ENCODE results near the gene PNPLA2.

The PNPLA2 gene

DNA sequence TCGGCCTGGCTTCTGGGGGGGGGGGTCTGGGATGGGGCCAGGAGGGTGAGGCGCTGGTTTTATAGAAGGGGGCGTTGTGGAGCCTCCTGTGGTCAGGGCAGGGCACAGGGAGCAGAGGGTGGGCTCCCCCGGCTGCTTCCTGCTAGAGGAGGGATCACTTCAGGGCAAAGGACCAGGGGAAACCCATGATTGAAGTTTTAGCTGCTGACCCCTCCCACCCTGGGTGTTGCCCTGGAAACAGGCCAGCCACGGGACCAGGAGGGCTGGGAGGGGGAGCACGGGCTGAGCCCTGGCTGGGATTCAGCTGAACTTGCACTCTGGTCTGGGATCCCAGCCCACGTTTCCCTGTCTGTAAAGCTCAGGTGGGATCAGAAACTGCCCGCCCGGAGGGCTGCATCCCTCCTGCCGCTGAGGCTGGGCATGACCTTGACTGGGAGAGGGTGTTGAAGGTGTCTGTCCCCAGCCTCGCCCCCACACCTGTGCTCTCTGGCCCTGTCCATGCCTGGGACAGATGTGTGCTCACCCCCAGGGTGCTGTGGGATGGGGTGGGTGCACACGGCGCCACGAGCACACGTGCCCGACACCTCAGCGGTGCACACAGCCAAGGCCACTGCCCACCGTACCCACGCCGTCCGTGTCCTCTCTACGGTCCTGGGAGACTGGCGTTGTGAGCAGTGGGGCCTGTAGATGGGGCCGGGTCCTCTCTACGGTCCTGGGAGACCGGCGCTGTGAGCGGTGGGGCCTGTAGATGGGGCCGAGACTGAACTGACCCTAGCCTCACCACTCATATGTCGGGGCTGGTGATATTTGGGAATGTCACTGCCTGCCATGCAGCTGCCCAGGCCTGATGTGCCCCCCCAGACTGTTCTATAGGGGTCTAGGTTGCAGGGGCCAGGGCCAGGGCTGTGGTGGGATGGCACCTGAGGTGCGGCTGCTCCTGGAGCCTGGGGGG lies 26.3 kb downstream of the PNPLA2 start:
- TF ChIP-seq POLR2AphosphoS5 (IDR thresholded peaks at IDR 0.05; ENCODE audit: low read depth, low read length) (no peak), TAF1 (IDR thresholded peaks at IDR 0.05; ENCODE audit: borderline replicate concordance, insufficient read depth, low read length) (no peak), SIN3A (IDR thresholded peaks at IDR 0.05; ENCODE audit: borderline replicate concordance, insufficient read depth, low read length) (no peak), FOXP2 (optimal IDR thresholded peaks at IDR 0.05; ENCODE audit: borderline replicate concordance, extremely low read depth, extremely low read length, insufficient read depth) (no peak), REST (IDR thresholded peaks at IDR 0.05; ENCODE audit: insufficient read depth in 1 of 2, low read depth in 2 of 2, low read length in 2 of 2) (no peak)

- TF ChIP-seq FOXP2 (optimal IDR thresholded peaks at IDR 0.05; ENCODE audit: borderline replicate concordance, extremely low read depth, extremely low read length, insufficient read depth) (no peak), SIN3A (IDR thresholded peaks at IDR 0.05; ENCODE audit: borderline replicate concordance, insufficient read depth, low read length) (no peak), REST (IDR thresholded peaks at IDR 0.05; ENCODE audit: insufficient read depth in 1 of 2, low read depth in 2 of 2, low read length in 2 of 2) (no peak), TAF1 (IDR thresholded peaks at IDR 0.05; ENCODE audit: borderline replicate concordance, insufficient read depth, low read length) (no peak), POLR2AphosphoS5 (IDR thresholded peaks at IDR 0.05; ENCODE audit: low read depth, low read length) (no peak)
Measured at GRCh38 chr11:845872-846495, 27.3 kb downstream of the PNPLA2 start.

DNA sequence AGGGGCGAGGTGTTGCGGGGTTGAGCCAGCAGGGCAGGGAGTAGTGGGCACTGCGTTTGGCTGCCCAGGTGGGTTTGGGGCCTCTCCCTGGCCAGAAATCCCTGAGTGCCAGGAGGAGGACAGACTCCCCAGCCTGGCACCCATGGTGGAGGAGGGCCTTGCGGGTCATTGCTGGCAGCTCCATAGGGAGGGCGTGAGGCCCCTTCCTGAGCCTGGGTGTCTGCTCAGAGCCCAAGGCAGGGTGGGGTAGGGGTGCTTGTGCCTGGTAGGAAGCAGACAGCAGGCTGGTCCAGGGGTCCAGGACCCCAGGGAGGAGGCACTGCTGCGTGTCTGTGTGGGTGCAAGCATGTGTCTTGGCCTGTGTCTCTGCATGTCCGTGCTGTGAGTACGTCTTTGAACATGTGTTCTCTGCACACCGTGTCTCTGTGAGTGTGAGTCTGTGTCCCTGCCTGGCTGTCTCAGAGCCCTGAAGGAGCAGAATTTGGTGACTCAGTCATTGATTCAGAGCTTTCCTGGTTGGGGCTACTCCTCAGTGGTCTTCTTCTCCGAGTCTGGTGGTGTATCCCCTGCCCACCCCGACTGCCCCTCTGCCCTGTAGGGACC lies 27.9 kb downstream of the PNPLA2 start:
- TF ChIP-seq SIN3A (IDR thresholded peaks at IDR 0.05; ENCODE audit: borderline replicate concordance, insufficient read depth, low read length), result no peak
- TF ChIP-seq TAF1 (IDR thresholded peaks at IDR 0.05; ENCODE audit: borderline replicate concordance, insufficient read depth, low read length), result no peak
- no peak for TF ChIP-seq REST (IDR thresholded peaks at IDR 0.05; ENCODE audit: insufficient read depth in 1 of 2, low read depth in 2 of 2, low read length in 2 of 2)
- no peak for TF ChIP-seq POLR2AphosphoS5 (IDR thresholded peaks at IDR 0.05; ENCODE audit: low read depth, low read length)
- no peak for TF ChIP-seq FOXP2 (optimal IDR thresholded peaks at IDR 0.05; ENCODE audit: borderline replicate concordance, extremely low read depth, extremely low read length, insufficient read depth)

GRCh38 chr11:847876-848275 lies 29.2 kb downstream of the PNPLA2 start:
- TF ChIP-seq SIN3A (IDR thresholded peaks at IDR 0.05; ENCODE audit: borderline replicate concordance, insufficient read depth, low read length) (no peak), POLR2AphosphoS5 (IDR thresholded peaks at IDR 0.05; ENCODE audit: low read depth, low read length) (no peak), TAF1 (IDR thresholded peaks at IDR 0.05; ENCODE audit: borderline replicate concordance, insufficient read depth, low read length) (no peak), FOXP2 (optimal IDR thresholded peaks at IDR 0.05; ENCODE audit: borderline replicate concordance, extremely low read depth, extremely low read length, insufficient read depth) (no peak), REST (IDR thresholded peaks at IDR 0.05; ENCODE audit: insufficient read depth in 1 of 2, low read depth in 2 of 2, low read length in 2 of 2) (no peak)
